Left renal cortex interstitium (tissue), 4 donors: ENCODE measurements around the gene LSM2. TPM values are rescaled to one million over a fixed set of nuclear protein-coding genes. Genes with fewer than 3 reads are reported as not detected.

Experiments used
- DNase-seq, 4 donors: peaks; one replicate each; pipeline ENCODE4 v3.0.0-alpha.2; 2013; ENCODE audit warnings: low read depth in 4 of 4, low spot score in 2 of 4, missing footprints in 1 of 4
- polyA plus RNA-seq, 4 donors: library from polyadenylated mRNA; unstranded; fragments of 120-200 nt; gene quantifications; one replicate each; pipeline ENCODE4 v1.2.1, GENCODE V29; 2013; ENCODE audit not compliant: insufficient read length in 4 of 4

Gene LSM2
- polyA plus RNA-seq, 4 donors, result 80.4 to 88.0 (median 84.9) TPM

GRCh38 chr6:31778999-31779885 lies 27.5 kb downstream of the LSM2 start:
- no peak for DNase-seq

- DNase-seq, result no peak
These were observed 28.6 kb downstream of the LSM2 start for GRCh38 chr6:31778193-31778592.

- no peak for DNase-seq
These were observed 29.1 kb downstream of the LSM2 start for GRCh38 chr6:31777667-31778050.

- peak in 2 of 4 donors; percentile 66 to 75 for DNase-seq
These were observed 29.6 kb downstream of the LSM2 start, which contains the start of gene VWA7 for GRCh38 chr6:31776989-31777666. Gene VWA7 (minus strand): TSS chr6:31777328. CDS start chr6:31776779, 549 bp downstream.

- no peak for DNase-seq
These were observed 30.2 kb downstream of the LSM2 start for GRCh38 chr6:31776485-31776988.

- DNase-seq, result no peak
These were observed 30.9 kb downstream of the LSM2 start for GRCh38 chr6:31775633-31776484.

GRCh38 chr6:31775184-31775583 lies 31.6 kb downstream of the LSM2 start:
- DNase-seq, result no peak

GRCh38 chr6:31771992-31772358 lies 34.8 kb downstream of the LSM2 start:
- no peak for DNase-seq

GRCh38 chr6:31770860-31771259 lies 35.9 kb downstream of the LSM2 start:
- no peak for DNase-seq

GRCh38 chr6:31769684-31770371 lies 36.9 kb downstream of the LSM2 start:
- DNase-seq, result no peak

GRCh38 chr6:31768363-31769257 lies 38.2 kb downstream of the LSM2 start:
- DNase-seq, result no peak

GRCh38 chr6:31767096-31767645 lies 39.6 kb downstream of the LSM2 start:
- no peak for DNase-seq

GRCh38 chr6:31765910-31766794 lies 40.6 kb downstream of the LSM2 start:
- DNase-seq, result no peak

- no peak for DNase-seq
These were observed 41.2 kb downstream of the LSM2 start for GRCh38 chr6:31765559-31765909.

GRCh38 chr6:31764198-31764597 lies 42.6 kb downstream of the LSM2 start:
- no peak for DNase-seq

- no peak for DNase-seq
These were observed 43.2 kb downstream of the LSM2 start for GRCh38 chr6:31763619-31763940.

- DNase-seq, result no peak
These were observed 43.7 kb downstream of the LSM2 start for GRCh38 chr6:31762878-31763618.
